ENCODE data around the gene CSRNP2. TPM values are rescaled to one million over a fixed set of nuclear protein-coding genes. Genes with fewer than 3 reads are reported as not detected.

The CSRNP2 gene
- total and polyA plus RNA-seq, 9 donors: 16.1 to 32.2 (median 23.5) TPM

DNA sequence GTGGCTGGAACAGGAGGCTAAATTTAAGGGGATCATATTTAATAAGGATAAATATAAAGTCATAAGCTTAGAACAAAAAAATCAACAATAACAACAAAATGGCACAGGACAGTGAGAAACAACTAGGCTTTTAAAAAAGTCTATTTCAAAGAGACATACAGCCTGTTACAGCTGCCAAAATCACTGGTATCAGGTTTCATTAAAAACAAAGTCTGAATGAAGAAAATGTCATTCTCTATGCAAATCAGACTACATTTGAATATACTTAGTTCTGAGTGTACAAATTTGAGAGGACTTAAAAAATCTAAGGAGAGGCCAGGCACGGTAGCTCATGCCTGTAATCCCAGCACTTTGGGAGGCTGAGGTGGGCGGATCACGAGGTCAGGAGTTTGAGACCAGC, 45.5 kb upstream of the CSRNP2 start:
- H3K4me3 ChIP-seq: no peak overlapping the region
- no peaks in the 10 kb centered on the region for H3K4me1 ChIP-seq (ENCODE audit: insufficient read depth)
- no peak overlapping the region for H3K27ac ChIP-seq
- H3K9me3 ChIP-seq: no peaks in the 10 kb centered on the region
- TF ChIP-seq CTCF (IDR thresholded peaks at IDR 0.05) (no peak), EP300 (IDR thresholded peaks at IDR 0.05) (no peak), POLR2A (IDR thresholded peaks at IDR 0.05) (no peak)
- H3K27me3 ChIP-seq: no peaks in the 10 kb centered on the region
- 47 to 67% (median 58%) methylated on average over 3 of the region's 3 CpGs for WGBS, 3 donors
- H3K36me3 ChIP-seq: no peaks in the 10 kb centered on the region
- intact Hi-C loops (cut with DNase I): no loop called here
- no peak for DNase-seq

GRCh38 chr12:51127050-51127729, 43.8 kb upstream of the CSRNP2 start:
- WGBS, 3 donors: 79 to 90% (median 81%) methylated on average over 2 of the region's 2 CpGs

DNA sequence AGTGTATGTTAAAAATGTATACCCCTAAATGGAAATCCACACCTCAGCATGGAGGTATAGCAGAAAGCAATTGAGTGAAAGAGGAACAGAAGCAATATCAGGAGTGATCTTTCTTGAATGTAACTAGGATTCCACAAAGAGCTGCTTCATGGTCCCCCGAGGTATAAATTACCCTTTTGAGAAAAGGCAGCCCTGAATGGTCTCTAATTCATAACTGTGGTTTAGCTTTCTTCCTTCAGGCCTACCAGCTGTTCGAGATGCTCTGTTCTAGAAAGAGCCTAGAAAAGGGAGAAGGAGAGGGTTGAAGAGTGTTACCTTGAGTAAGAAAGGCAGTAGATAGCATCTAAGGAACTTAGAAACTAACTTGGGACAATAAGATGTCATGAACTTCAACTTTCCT, 42.9 kb upstream of the CSRNP2 start:
- Histone ChIP-seq H3K4me1 (ENCODE audit: insufficient read depth) (no peaks in the 10 kb centered on the region), H3K9me3 (no peaks in the 10 kb centered on the region), H3K36me3 (no peaks in the 10 kb centered on the region), H3K27me3 (no peaks in the 10 kb centered on the region), H3K4me3 (no peak overlapping the region), H3K27ac (no peak overlapping the region)
- intact Hi-C loops (cut with DNase I): no loop called here
- WGBS, 3 donors: 94 to 100% (median 94%) methylated on average over 2 of the region's 2 CpGs
- no peak for DNase-seq
- TF ChIP-seq POLR2A (IDR thresholded peaks at IDR 0.05): no peak

More at GRCh38 chr12:51127050-51127729, 43.8 kb upstream of the CSRNP2 start:
- Histone ChIP-seq H3K27me3 (no peaks in the 10 kb centered on the region), H3K9me3 (no peaks in the 10 kb centered on the region), H3K4me3 (no peak overlapping the region), H3K27ac (no peak overlapping the region), H3K4me1 (ENCODE audit: insufficient read depth) (no peaks in the 10 kb centered on the region), H3K36me3 (no peaks in the 10 kb centered on the region)
- TF ChIP-seq CTCF (IDR thresholded peaks at IDR 0.05) (no peak), EP300 (IDR thresholded peaks at IDR 0.05) (no peak), POLR2A (IDR thresholded peaks at IDR 0.05) (no peak)
- intact Hi-C loops (cut with DNase I): no loop called here
- no peak for DNase-seq

GRCh38 chr12:51124504-51124903, 41.1 kb upstream of the CSRNP2 start:
- intact Hi-C loops (cut with DNase I): no loop called here
- no peaks in the 10 kb centered on the region for H3K27me3 ChIP-seq
- 91 to 95% (median 94%) methylated on average over 14 of the region's 14 CpGs for WGBS, 3 donors
- no peak overlapping the region for H3K27ac ChIP-seq
- no peaks in the 10 kb centered on the region for H3K36me3 ChIP-seq
- H3K9me3 ChIP-seq: no peaks in the 10 kb centered on the region
- no peaks in the 10 kb centered on the region for H3K4me1 ChIP-seq (ENCODE audit: insufficient read depth)
- DNase-seq: no peak
- no peak for TF ChIP-seq CTCF (IDR thresholded peaks at IDR 0.05)
- no peak for TF ChIP-seq POLR2A (IDR thresholded peaks at IDR 0.05)
- no peak for TF ChIP-seq EP300 (IDR thresholded peaks at IDR 0.05)
- H3K4me3 ChIP-seq: no peak overlapping the region

DNA sequence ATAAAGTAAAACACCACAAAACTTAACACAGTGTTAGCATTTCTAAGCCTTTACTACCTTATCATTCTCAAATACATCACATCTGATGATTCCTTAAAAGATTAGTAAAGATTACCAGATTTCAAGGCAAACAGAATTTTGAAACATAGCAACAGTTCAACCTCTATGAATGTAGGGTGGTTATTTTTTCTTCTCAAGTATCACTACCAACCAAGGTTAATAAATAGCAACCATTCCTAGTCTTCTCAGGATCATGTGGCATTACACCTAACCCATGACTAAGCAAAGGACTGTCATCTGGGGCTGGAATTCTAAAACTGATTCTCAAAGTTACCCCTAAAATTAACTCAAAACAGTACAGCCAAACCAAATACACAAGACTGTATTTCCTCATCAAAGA, 39.4 kb upstream of the CSRNP2 start:
- intact Hi-C loops (cut with DNase I): no loop called here
- DNase-seq: no peak
- Histone ChIP-seq H3K36me3 (no peaks in the 10 kb centered on the region), H3K27me3 (no peaks in the 10 kb centered on the region), H3K4me1 (ENCODE audit: insufficient read depth) (no peaks in the 10 kb centered on the region), H3K4me3 (no peak overlapping the region), H3K27ac (no peak overlapping the region), H3K9me3 (no peaks in the 10 kb centered on the region)
- TF ChIP-seq POLR2A (IDR thresholded peaks at IDR 0.05) (no peak), CTCF (IDR thresholded peaks at IDR 0.05) (no peak), EP300 (IDR thresholded peaks at IDR 0.05) (no peak)
